Measurements from ENCODE around the gene CCNB2. TPM values are rescaled to one million over a fixed set of nuclear protein-coding genes. Genes with fewer than 3 reads are reported as not detected.

Gene CCNB2
- total and polyA plus RNA-seq, 2 donors (not counting 1 experiment from before 2014, with no cell fraction given), result 0.67 to 1.0 TPM

DNA sequence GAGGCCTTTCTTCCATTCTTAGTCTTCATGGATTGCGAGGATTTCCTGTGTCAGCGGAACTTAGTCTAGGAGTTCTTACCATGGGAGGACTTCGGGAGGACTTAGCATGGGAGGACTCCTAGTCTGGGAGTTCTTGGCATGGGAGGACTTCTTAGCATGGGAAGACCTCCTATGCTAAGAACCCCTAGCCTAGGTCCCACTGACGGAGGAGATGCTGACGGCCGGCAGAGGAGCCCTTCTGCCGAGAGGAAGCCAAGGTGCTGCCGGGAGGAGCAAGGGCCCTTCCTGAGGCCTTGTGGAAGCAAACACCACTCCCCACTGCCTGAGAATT lies 66.1 kb downstream of the CCNB2 start:
- H3K4me1 ChIP-seq (ENCODE audit: control insufficient read depth in 2 of 2, insufficient read depth in 2 of 2, low read length in 2 of 2), result peaks cover 0 to under 1% of the 10 kb centered on the region in 2 donors
- no peaks in the 10 kb centered on the region for H3K27me3 Mint-ChIP-seq
- no peak for DNase-seq
- no peak overlapping the region for H3K9ac ChIP-seq (ENCODE audit: low read length)
- H4K20me1 ChIP-seq (ENCODE audit: control insufficient read depth, insufficient read depth, low read length, poor library complexity, severe bottlenecking), result no peaks in the 10 kb centered on the region
- no peaks in the 10 kb centered on the region for H3K79me2 ChIP-seq (ENCODE audit: control insufficient read depth, insufficient read depth, low read length)
- H3K4me1 Mint-ChIP-seq, result peaks cover 5% of the 10 kb centered on the region
- H3K9me3 ChIP-seq (ENCODE audit: control extremely low read depth in 1 of 3, control insufficient read depth in 2 of 3, insufficient read depth in 1 of 3, low read length in 2 of 3), result peaks cover 0 to 4% (median 0%) of the 10 kb centered on the region in 3 donors
- peaks cover 3 to 61% of the 10 kb centered on the region in 2 experiments for H3K36me3 ChIP-seq (replicated peaks in 1 of 2; ENCODE audit: control extremely low read depth in 1 of 2, control insufficient read depth in 1 of 2, extremely low read depth in 1 of 2, insufficient read depth in 2 of 2, low read length in 1 of 2)
- no peaks in the 10 kb centered on the region for H3K9me3 Mint-ChIP-seq (ENCODE audit: insufficient read depth)
- TF ChIP-seq EZH2 (IDR thresholded peaks at IDR 0.05; ENCODE audit: borderline replicate concordance, insufficient read depth, low read depth, low read length, poor library complexity, severe bottlenecking), result no peak
- TF ChIP-seq CTCF (IDR thresholded peaks at IDR 0.05), result no peak
- CTCF ChIA-PET, result interaction anchor here (3.9 kb wide), 1 partner anchor 358 kb away, joined by 21 read pairs; no protein-coding TSS in a partner anchor
- no peak overlapping the region for H2AFZ ChIP-seq (ENCODE audit: insufficient read depth, low read depth, low read length, poor library complexity, severe bottlenecking)
- no peak overlapping the region for H3K4me3 ChIP-seq (ENCODE audit: control extremely low read depth in 1 of 5, extremely low read depth in 1 of 5, insufficient read depth in 1 of 5, low read depth in 2 of 5, low read length in 4 of 5)
- WGBS (ENCODE audit: insufficient coverage), result 95% methylated on average over 5 of the region's 8 CpGs
- no peak overlapping the region for H3K4me2 ChIP-seq (replicated peaks; ENCODE audit: low read depth, low read length, poor library complexity, severe bottlenecking)
- intact Hi-C loops (cut with micrococcal nuclease), result no loop called here
- no peak overlapping the region for H3K27ac Mint-ChIP-seq
- H3K4me3 Mint-ChIP-seq, result no peak overlapping the region
- POLR2A ChIA-PET, result no interaction called here
- no peaks in the 10 kb centered on the region for H3K27me3 ChIP-seq (replicated peaks in 1 of 4; ENCODE audit: control extremely low read depth in 1 of 4, control insufficient read depth in 3 of 4, insufficient read depth in 4 of 4, low read length in 3 of 4)
- ATAC-seq (ENCODE audit: low read depth), result no peak
- no peak overlapping the region for H3K27ac ChIP-seq (ENCODE audit: low read length in 2 of 2)

DNA sequence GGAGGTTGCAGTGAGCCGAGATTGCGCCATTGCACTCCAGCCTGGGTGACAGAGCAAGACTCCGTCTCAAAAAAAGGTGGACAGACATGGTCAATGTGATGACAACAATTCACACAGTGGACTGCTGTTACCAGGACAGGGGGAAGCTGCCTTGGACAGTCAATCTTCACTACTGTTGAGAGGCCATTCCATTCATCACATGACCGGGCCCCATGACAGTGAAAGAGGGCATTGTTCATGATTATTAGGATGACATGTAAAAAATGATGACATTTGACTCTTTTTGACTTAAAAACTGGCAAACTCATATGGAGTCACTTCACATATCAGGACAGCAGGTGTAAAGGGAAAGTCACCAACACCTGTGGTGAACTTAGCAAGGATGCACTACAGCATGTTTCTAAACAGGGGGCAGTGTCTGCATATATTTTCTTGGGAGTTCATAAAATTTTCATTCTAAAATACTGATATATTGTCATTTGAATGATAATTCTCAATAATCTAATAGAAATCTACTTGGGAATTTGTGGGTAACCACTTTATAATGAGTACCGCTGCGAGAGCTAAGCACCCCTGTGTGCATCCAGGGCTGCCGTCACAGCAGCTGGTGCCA lies 67.4 kb downstream of the CCNB2 start:
- ChIA-PET POLR2A (interaction anchor here (0.6 kb wide), 1 partner anchor 447 kb away, joined by 3 read pairs; no protein-coding TSS in a partner anchor), CTCF (interaction anchor here (0.6 to 3.9 kb wide), 3 partner anchors 14 to 357 kb away, joined by 5 to 21 read pairs (median 5); no protein-coding TSS in a partner anchor)
- DNase-seq, result no peak
- Histone ChIP-seq H3K9me3 (ENCODE audit: control extremely low read depth in 1 of 3, control insufficient read depth in 2 of 3, insufficient read depth in 1 of 3, low read length in 2 of 3) (peaks cover 0 to 4% (median 0%) of the 10 kb centered on the region in 3 donors), H3K36me3 (replicated peaks in 1 of 2; ENCODE audit: control extremely low read depth in 1 of 2, control insufficient read depth in 1 of 2, extremely low read depth in 1 of 2, insufficient read depth in 2 of 2, low read length in 1 of 2) (peaks cover 3 to 58% of the 10 kb centered on the region in 2 experiments), H3K4me1 (ENCODE audit: control insufficient read depth in 2 of 2, insufficient read depth in 2 of 2, low read length in 2 of 2) (no peaks in the 10 kb centered on the region), H3K27me3 (replicated peaks in 1 of 4; ENCODE audit: control extremely low read depth in 1 of 4, control insufficient read depth in 3 of 4, insufficient read depth in 4 of 4, low read length in 3 of 4) (no peaks in the 10 kb centered on the region), H3K4me2 (replicated peaks; ENCODE audit: low read depth, low read length, poor library complexity, severe bottlenecking) (no peak overlapping the region), H3K79me2 (ENCODE audit: control insufficient read depth, insufficient read depth, low read length) (no peaks in the 10 kb centered on the region), H3K4me3 (ENCODE audit: control extremely low read depth in 1 of 5, extremely low read depth in 1 of 5, insufficient read depth in 1 of 5, low read depth in 2 of 5, low read length in 4 of 5) (no peak overlapping the region), H3K27ac (ENCODE audit: low read length in 2 of 2) (no peak overlapping the region), H2AFZ (ENCODE audit: insufficient read depth, low read depth, low read length, poor library complexity, severe bottlenecking) (no peak overlapping the region), H3K9ac (ENCODE audit: low read length) (no peak overlapping the region), H4K20me1 (ENCODE audit: control insufficient read depth, insufficient read depth, low read length, poor library complexity, severe bottlenecking) (no peaks in the 10 kb centered on the region)
- WGBS (ENCODE audit: insufficient coverage), result 100% methylated on average over 6 of the region's 7 CpGs
- no peak for TF ChIP-seq EZH2 (IDR thresholded peaks at IDR 0.05; ENCODE audit: borderline replicate concordance, insufficient read depth, low read depth, low read length, poor library complexity, severe bottlenecking)
- no peak for TF ChIP-seq CTCF (IDR thresholded peaks at IDR 0.05)
- Mint-ChIP-seq H3K9me3 (ENCODE audit: insufficient read depth) (no peaks in the 10 kb centered on the region), H3K4me1 (peaks cover 7% of the 10 kb centered on the region), H3K27ac (no peak overlapping the region), H3K27me3 (no peaks in the 10 kb centered on the region), H3K4me3 (no peak overlapping the region)
- ATAC-seq (ENCODE audit: low read depth), result no peak
- intact Hi-C loops (cut with micrococcal nuclease), result no loop called here

All from B cell (primary cell).